ENCODE measurements around the gene ADM. TPM values are rescaled to one million over a fixed set of nuclear protein-coding genes. Genes with fewer than 3 reads are reported as not detected.

The ADM gene
- total RNA-seq, 4 donors from 2014 or later, result 233 to 1,099 (median 623) TPM

DNA sequence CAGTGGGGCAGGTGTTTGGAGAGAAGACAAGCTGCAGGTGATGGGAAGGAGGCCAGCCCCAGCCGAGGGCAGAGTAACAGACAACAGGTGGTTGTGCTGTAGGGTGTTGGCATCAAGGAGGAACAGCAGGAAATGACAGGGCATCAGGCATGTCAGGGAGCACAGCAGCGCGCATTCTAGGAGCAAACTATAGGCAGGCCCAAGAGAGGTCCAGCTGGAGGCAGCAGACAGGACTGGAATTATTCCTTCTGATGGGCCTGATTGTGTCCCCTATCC, 13.6 kb downstream of the ADM start:
- TF ChIP-seq, protein P1, sequence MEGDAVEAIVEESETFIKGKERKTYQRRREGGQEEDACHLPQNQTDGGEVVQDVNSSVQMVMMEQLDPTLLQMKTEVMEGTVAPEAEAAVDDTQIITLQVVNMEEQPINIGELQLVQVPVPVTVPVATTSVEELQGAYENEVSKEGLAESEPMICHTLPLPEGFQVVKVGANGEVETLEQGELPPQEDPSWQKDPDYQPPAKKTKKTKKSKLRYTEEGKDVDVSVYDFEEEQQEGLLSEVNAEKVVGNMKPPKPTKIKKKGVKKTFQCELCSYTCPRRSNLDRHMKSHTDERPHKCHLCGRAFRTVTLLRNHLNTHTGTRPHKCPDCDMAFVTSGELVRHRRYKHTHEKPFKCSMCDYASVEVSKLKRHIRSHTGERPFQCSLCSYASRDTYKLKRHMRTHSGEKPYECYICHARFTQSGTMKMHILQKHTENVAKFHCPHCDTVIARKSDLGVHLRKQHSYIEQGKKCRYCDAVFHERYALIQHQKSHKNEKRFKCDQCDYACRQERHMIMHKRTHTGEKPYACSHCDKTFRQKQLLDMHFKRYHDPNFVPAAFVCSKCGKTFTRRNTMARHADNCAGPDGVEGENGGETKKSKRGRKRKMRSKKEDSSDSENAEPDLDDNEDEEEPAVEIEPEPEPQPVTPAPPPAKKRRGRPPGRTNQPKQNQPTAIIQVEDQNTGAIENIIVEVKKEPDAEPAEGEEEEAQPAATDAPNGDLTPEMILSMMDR (IDR thresholded peaks at IDR 0.05), result no peak
- DNase-seq (ENCODE audit: low spot score) (no peak), ATAC-seq (ENCODE audit: low FRiP score) (no peak)

DNA sequence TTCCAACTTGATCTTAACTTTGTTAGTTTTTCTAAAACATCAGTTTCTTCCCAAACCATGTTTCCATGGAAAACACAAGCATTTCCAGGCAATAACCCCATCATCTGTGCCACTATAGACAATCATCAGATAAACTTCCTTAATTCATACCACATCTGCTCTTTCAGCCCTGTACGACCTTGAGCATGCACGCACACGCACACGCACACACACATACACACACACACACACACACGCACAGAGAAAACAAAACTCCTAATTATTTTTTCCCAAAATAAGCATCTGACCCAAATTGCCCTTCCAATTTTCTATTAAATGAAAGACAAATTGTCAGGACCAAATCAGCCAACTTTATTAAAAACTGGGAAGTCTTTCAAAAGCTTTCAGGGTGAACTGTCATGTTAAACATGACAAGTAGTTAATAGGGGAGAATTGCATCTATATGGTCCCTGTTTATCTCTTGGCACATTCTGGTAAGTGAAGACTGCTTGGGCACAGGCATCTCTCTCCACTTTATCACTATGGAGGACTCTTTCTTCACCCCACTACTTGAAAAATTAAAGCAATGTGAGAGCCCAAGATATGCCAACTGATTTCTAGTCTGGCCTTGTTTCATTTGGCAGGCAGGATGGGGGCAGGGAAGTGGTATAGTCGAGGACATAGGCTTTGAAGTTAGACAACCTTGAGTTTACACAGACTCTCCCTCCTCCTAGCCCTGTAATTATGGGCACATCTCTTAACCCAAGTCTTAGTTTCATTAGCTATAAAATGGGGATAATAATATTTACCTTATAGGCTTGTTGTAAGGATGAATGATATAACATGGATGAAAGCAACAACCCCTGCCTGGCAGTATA, 15.1 kb downstream of the ADM start:
- ATAC-seq (ENCODE audit: low FRiP score), result no peak
- no peak for DNase-seq (ENCODE audit: low spot score)
- TF ChIP-seq, protein P1 (IDR thresholded peaks at IDR 0.05), result no peak

DNA sequence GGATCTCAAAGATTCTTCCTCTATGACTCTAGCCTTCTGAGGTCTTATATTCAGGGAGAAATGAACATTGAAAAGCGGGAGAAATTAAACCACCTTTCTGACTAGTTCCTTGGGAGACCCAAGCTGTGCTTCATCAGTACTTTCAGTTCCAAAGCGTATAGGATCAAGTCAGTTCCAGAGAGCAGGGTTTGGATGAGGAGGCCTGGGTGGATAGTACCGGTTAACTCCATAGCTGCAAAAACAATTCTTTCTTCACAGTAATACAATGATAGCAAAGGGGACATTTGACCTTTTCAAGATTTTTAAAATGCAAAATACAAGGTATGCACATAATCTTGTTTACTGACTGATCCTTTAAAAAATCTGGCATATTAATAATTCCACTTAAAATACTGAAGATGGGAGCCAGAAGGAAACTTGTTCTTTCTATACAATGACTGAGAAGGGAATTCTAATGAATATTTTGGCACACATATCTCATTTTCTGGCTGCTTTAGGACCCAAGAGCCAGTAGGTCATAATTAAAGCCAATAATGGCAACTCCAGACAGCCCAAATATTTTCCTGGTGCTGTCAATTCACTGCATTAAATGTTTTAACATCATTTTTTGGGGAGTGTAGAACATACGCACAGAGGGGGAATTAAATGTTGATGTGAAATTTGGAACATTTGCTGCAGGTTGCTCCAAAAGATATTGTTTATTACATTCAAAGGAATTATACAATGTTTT, 16.0 kb downstream of the ADM start:
- DNase-seq (ENCODE audit: low spot score), result no peak
- TF ChIP-seq, protein P1 (IDR thresholded peaks at IDR 0.05), result no peak
- ATAC-seq (ENCODE audit: low FRiP score), result no peak

DNA sequence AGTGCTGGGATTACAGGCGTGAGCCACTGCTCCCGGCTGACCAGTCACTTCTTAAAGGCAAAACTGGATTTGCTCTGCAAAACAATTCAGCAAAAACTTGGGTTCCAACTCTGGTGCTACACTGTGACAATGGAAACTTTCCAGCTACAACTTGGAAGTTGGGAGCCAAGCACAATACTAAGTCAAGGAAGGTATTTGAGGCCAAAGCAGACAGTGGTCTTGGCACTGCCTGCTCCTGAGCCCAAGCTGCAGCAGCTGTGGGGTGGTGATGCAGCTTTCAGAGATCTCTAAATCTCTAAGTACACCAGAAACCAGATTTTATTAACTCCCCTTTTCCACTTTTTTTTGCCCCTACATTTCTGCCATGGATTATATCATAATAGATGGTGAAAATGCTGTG, 17.5 kb downstream of the ADM start:
- TF ChIP-seq, protein P1 (IDR thresholded peaks at IDR 0.05), result no peak
- no peak for ATAC-seq (ENCODE audit: low FRiP score)
- DNase-seq (ENCODE audit: low spot score), result no peak

DNA sequence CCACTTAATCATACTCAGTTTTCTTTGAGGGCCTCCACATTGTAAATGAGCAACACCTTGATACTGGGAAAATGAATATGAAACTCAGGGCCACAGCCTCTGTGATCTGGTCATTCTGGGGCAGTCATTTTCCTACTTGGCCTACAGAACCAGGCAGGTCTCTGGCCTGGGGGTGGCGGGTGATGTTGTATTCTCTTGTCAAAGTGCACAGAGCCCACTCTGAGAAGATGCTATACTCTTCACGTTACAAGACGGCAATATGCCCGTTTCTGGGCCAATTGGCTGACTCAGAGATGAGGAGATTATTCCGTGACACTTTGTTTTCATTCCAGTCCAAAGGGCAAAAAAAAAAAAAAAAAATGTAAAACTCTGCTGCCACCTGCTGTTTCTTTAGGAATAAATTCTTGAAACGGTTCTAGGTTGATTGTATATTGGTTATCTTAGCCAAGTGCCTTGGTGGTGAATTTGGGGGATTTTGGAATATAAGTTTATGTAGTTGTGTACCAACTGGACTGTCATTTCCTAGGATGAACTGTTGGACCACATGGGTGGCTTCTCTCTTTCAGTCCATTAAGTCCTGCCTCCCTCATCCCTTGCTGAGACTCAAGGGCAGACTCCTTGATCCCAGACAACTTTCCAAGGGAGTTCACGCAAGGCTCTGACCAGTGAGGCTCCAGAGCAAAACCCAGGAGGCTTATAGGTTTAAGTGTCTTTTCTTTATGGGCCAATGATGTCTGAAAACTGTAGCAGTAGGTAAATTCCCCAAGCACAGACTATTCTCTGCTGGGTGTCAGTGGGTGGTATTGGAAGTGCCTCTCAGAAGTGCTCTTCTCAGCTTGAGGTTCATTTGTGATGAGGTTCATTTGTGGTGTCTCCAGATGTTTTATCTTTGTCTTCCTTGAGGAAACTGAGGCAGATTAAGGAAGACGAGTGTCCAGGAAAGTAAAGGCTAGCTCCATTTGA, 18.2 kb downstream of the ADM start:
- TF ChIP-seq, protein P1 (IDR thresholded peaks at IDR 0.05), result peak in 2 of 3 donors; percentile 22 to 45
- peak; percentile 78 for ATAC-seq (ENCODE audit: low FRiP score)
- no peak for DNase-seq (ENCODE audit: low spot score)

DNA sequence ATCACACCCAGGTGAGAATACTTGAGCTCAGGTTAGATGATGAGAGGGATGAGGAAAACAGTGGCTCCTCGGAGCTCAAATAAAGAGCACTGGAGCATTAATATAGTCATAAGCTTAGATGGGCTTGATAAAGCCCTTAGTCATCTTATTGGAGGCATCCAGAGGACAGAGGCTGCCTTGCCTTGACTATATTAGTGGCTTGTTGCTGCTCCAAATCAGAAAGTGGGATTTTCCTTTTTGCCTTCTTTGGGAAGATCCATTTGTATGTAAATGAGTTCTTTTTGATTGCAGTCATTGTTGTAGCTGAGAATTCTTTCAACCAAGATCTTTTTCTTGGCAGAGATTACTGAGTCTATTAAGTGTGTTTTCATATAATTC, 18.9 kb downstream of the ADM start:
- no peak for DNase-seq (ENCODE audit: low spot score)
- ATAC-seq (ENCODE audit: low FRiP score), result no peak
- TF ChIP-seq, protein P1 (IDR thresholded peaks at IDR 0.05), result no peak

Measured in omental fat pad (tissue), 4 donors.